Measurements from ENCODE around the gene PLEKHA3.

DNA sequence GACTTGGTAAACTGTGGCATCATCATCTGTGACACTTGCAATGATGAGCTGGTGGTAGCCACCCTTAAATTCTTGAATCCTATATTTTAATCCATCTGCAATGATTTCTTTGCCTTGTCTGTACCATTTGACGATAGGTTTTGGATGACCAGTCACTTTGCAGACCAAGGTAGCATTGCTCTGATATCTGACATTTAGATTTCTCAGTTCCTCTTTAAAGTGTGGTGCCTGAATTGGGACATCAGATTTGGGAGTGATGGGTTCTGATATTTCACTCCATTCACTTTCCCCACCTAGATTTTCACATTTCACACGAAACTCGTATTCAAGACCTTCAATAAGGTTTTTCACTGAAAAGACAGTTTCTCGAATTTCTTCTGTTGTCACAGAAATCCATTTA, 55.8 kb downstream of the PLEKHA3 start:
- TF ChIP-seq, protein P1, sequence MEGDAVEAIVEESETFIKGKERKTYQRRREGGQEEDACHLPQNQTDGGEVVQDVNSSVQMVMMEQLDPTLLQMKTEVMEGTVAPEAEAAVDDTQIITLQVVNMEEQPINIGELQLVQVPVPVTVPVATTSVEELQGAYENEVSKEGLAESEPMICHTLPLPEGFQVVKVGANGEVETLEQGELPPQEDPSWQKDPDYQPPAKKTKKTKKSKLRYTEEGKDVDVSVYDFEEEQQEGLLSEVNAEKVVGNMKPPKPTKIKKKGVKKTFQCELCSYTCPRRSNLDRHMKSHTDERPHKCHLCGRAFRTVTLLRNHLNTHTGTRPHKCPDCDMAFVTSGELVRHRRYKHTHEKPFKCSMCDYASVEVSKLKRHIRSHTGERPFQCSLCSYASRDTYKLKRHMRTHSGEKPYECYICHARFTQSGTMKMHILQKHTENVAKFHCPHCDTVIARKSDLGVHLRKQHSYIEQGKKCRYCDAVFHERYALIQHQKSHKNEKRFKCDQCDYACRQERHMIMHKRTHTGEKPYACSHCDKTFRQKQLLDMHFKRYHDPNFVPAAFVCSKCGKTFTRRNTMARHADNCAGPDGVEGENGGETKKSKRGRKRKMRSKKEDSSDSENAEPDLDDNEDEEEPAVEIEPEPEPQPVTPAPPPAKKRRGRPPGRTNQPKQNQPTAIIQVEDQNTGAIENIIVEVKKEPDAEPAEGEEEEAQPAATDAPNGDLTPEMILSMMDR (IDR thresholded peaks at IDR 0.05) = no peak
- no peak for TF ChIP-seq POLR2A (IDR thresholded peaks at IDR 0.05)
